22Rv1 (cell line): ENCODE measurements around the gene GSK3B.

ENCODE experiments used
- CTCF ChIP-seq: fragments of 450-650 bp; IDR thresholded peaks from 2 replicates; pipeline ENCODE4 v1.5.1; 2017; ENCODE audit warnings: mild to moderate bottlenecking
- ZFX ChIP-seq: fragments of 450-650 bp; IDR thresholded peaks from 2 replicates; pipeline ENCODE4 v1.6.1; 2017; ENCODE audit warnings: antibody characterized with exemption, borderline replicate concordance

DNA sequence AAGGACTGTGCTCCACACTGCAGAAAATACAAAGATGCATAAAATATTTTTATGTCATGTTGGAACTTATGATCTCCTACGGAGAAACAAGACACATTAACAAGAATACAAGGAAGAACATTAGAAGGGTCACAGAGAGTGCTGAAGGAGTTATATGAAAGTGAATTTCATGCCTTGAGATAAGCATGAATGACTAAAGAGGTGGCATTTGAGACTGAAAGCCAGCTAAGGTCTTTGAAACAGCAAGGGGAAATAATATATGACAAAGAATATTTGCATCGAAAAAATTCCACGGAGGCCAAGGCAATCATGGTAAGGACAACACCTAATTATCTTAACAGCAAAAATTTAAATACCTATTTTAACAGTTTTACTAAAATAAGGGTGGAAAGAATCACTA lies 12.5 kb downstream of the GSK3B start:
- TF ChIP-seq CTCF (no peak), ZFX (no peak)
